HAP-1 (cell line): ENCODE results near the gene KRTAP10-2.

Source experiments
- DNase-seq, 2 experiments: peaks; one replicate each; pipeline ENCODE4 v3.0.0-alpha.2; 2016 to 2020; ENCODE audit warnings: low spot score in 2 of 2
- H3K27me3 ChIP-seq: fragments of 250-450 bp; sonication (Bioruptor Pico); 2 replicates; pipeline ENCODE4 v1.5.1; 2020; ENCODE audit warnings: low read depth, mild to moderate bottlenecking, moderate library complexity
- H3K36me3 ChIP-seq: fragments of 250-450 bp; sonication (Bioruptor Pico); replicated peaks from 2 replicates; pipeline ENCODE4 v1.5.1; 2020; ENCODE audit warnings: mild to moderate bottlenecking
- H3K4me1 ChIP-seq: fragments of 250-450 bp; sonication (Bioruptor Pico); 2 replicates; pipeline ENCODE4 v1.5.1; 2020; ENCODE audit warnings: mild to moderate bottlenecking
- H3K4me3 ChIP-seq: fragments of 250-450 bp; sonication (Bioruptor Pico); 2 replicates; pipeline ENCODE4 v1.5.1; 2020; ENCODE audit warnings: mild to moderate bottlenecking, moderate library complexity
- H3K9me3 ChIP-seq: fragments of 250-450 bp; sonication (Bioruptor Pico); 2 replicates; pipeline ENCODE4 v1.5.1; 2020; ENCODE audit warnings: mild to moderate bottlenecking, moderate library complexity
- in situ Hi-C: fragments of 300-500 bp; cut with MboI; formaldehyde crosslinking; loops from 3 replicates; pipeline ENCODE4 v1.14.3; 2020; ENCODE audit warnings: low sequenced_read_pairs, inconsistent platforms, mixed read lengths

KRTAP10-2 gene

DNA sequence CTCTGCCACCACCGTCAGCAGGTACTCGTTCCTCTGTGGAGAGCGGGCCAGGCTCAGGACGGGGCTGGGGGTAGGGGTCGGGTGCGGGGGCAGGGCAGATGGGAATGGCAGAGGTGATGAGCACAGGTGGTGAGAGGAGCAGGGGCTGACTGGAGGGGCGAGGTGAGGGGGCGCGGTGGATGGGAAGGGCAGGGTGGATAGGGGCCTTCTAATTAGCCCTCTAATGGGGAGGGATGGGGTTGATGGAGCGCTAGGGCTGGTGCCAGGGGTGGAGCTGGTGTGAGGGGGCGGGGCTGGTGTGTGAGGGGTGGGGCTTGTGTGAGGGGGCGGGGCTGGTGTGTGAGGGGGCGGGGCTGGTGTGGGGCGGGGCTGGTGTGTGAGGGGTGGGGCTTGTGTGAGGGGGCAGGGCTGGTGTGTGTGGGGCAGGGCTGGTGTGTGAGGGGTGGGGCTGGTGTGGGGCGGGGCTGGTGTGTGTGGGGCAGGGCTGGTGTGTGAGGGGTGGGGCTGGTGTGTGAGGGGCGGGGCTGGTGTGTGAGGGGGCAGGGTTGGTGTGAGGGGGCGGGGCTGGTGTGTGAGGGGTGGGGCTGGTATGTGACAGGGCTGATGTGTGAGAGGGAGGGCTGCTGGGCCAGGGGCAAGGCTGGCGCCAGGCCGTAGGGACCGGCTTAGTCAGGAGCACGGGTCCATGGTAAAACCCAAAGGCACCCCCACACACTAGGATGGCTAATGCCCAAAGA is 17.2 kb downstream of the KRTAP10-2 start:
- DNase-seq, result no peak
- Histone ChIP-seq H3K36me3 (no peaks in the 10 kb centered on the region), H3K27me3 (no peaks in the 10 kb centered on the region), H3K4me3 (no peak overlapping the region), H3K4me1 (no peaks in the 10 kb centered on the region), H3K9me3 (no peaks in the 10 kb centered on the region)
- in situ Hi-C loops, result no loop called here

DNA sequence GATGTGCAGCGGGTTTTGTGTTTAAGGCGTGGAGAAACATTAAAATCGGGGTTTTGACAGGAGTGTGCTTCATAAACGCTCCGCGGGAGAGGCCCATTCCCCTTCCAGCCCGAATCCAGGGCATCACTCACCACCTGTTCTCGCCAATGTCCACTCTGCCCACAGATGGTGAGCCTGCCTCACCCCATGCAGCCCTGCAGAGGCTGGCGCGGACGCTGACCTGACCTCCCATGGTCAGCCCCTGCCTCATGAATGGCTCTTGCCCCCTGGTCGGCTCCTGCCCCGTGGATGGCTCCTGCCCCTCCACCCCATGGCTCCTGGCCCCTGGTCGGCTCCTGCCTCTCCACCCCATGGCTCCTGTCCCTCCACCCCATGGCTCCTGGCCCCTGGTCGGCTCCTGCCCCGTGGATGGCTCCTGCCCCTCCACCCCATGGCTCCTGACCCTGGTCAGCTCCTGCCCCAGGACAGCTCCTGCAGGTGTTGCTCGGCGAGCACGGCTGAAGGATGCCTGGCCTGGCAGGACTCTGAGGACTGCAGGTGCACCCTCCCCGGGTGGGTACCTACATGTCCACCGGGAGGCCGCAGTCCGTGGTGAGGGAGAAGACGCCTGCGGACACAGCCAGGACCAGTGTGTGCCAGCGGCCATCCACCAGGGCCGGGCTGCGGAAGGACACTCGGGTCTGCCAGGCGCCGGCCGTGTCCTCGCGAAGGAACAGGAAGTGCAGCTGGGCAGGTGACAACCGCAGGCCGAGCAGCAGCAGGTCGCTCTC is 18.0 kb downstream of the KRTAP10-2 start:
- Histone ChIP-seq H3K36me3 (no peaks in the 10 kb centered on the region), H3K27me3 (no peaks in the 10 kb centered on the region), H3K9me3 (no peaks in the 10 kb centered on the region), H3K4me3 (no peak overlapping the region), H3K4me1 (no peaks in the 10 kb centered on the region)
- in situ Hi-C loops, result no loop called here
- no peak for DNase-seq

DNA sequence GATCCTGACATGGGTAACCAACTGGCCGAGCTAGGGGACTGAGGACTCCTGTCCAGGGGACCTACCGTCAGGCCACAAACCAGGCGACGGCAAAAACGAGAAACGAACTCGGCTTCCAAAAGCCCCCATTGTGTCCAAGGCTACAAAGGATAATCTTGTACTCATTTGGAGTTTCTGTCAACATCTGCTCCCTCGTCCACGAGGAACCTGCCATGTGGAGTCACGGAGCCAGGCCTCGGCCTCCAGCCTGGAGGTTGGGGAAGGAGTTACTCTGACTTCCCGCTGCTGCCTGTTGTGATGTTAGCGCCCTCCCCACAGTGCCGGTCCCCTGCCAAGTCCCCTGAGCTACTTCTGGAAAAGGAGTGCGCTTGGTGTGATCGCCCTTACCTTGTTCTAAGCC is 18.6 kb downstream of the KRTAP10-2 start:
- Histone ChIP-seq H3K4me1 (no peaks in the 10 kb centered on the region), H3K36me3 (no peaks in the 10 kb centered on the region), H3K27me3 (no peaks in the 10 kb centered on the region), H3K9me3 (no peaks in the 10 kb centered on the region), H3K4me3 (no peak overlapping the region)
- in situ Hi-C loops, result no loop called here
- no peak for DNase-seq

DNA sequence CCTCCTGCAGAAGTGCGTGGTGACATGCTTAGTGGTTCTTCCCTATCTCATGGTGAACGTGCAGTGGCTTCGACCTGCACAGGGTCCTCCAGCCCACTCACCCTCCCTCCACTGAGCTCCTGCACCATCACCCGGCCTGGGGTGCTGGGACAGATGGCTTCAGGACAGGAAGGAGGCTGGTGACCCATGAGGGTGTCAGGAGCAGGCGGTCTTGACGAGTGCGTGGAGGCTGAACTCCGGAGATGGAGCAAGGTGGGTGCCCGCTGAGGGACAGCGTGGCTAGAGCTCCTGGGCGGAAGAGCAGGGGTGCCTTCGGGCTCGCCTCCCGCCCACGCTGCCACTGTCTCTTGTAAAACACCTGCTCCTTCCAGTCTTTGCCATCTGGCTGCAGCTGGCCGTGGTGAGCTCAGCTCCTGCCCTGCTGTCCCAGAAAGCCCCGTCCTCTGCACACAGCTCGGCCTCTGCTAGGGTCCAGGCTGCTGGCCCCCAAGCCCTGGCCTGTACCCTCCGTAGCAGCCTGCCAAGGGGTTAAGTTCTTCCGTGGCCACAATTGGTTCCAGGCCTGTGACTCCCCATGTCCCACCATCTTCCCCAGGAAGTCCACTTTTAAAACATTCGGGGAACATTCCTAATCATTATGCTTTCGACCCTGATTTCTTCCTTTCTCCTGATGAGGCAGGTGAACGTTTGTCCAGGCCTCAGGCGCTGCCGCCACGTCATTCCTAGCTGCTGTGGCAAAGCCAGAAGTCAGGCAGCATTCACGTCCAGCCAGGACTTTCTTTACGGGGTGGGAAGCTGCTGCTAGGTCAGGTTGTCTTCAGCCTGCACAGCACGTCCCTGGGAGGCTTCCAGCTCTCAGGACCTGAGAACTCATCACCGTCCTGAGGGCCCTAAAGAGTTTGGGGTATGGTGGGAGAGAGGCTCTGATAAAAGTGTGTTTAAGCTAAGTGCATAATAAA is 19.4 kb downstream of the KRTAP10-2 start:
- Histone ChIP-seq H3K4me3 (no peak overlapping the region), H3K27me3 (no peaks in the 10 kb centered on the region), H3K4me1 (no peaks in the 10 kb centered on the region), H3K9me3 (no peaks in the 10 kb centered on the region), H3K36me3 (no peaks in the 10 kb centered on the region)
- in situ Hi-C loops, result no loop called here
- no peak for DNase-seq

DNA sequence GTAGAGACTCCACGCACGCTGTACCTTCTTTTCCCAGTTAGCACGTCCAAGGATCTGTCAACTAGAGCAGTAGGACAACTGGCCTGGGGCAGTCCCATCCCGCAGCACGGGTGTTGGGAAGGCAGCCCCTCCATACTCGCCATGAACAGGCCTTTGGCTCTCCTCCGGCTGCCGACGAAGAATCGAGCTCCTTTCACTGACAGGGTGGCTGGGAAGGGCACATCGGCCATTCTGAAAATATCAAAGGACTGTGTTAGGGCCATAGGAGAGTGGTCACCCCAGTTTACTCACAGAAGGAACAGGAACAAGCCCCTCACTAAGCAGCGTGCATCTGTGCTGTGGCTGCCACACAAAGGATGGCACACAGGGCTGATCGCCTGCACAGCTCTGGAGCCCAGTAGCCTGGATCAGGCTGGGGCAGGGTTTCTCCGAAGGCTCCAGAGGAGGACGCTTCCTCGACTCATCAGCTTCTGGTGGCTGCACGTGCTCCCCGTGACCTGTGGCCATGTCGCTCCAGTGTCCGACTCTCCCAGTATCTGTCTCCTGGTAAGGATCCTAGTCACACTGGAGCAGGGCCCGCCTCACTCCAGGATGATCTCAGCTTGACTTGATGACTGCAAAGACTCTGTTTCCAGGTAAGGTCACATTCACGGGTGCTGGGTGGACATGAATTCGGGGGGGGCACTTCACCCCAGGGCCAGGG is 20.3 kb downstream of the KRTAP10-2 start:
- in situ Hi-C loops, result no loop called here
- Histone ChIP-seq H3K4me3 (no peak overlapping the region), H3K9me3 (no peaks in the 10 kb centered on the region), H3K36me3 (no peaks in the 10 kb centered on the region), H3K27me3 (no peaks in the 10 kb centered on the region), H3K4me1 (no peaks in the 10 kb centered on the region)
- DNase-seq, result no peak

DNA sequence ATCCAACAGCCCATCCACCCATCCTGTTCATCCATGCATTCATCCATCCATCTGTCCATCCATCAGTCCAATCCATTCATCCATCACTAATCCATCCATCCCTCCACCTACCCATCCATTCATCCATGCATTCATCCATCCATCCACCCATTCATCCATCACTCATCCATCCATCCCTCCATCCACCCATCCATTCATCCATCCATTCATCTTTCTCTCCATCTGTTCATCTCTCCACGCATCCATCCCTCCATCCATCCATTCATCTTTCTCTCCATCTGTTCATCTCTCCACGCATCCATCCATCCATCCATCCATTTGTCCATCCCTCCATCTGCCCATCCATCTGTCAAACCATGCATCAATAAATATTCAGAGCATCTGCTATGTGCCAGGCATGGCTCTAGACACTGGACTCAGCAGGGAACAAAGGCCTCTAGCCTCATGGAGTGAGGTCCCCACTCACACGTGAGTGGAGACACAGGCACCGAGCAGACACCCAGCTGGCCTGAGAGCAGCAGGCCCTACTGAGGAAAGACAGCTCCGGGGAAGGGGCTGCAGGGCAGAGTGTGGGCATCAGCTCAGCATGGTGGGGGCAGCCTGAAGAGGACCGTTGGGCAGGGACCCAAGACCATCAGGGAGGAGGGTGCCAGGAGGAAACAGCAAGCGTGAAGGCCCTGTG is 20.9 kb downstream of the KRTAP10-2 start:
- no peaks in the 10 kb centered on the region for H3K27me3 ChIP-seq
- H3K4me1 ChIP-seq, result no peaks in the 10 kb centered on the region
- no peaks in the 10 kb centered on the region for H3K36me3 ChIP-seq
- in situ Hi-C loops, result no loop called here
- H3K4me3 ChIP-seq, result no peak overlapping the region
- DNase-seq, result no peak
- H3K9me3 ChIP-seq, result no peaks in the 10 kb centered on the region

DNA sequence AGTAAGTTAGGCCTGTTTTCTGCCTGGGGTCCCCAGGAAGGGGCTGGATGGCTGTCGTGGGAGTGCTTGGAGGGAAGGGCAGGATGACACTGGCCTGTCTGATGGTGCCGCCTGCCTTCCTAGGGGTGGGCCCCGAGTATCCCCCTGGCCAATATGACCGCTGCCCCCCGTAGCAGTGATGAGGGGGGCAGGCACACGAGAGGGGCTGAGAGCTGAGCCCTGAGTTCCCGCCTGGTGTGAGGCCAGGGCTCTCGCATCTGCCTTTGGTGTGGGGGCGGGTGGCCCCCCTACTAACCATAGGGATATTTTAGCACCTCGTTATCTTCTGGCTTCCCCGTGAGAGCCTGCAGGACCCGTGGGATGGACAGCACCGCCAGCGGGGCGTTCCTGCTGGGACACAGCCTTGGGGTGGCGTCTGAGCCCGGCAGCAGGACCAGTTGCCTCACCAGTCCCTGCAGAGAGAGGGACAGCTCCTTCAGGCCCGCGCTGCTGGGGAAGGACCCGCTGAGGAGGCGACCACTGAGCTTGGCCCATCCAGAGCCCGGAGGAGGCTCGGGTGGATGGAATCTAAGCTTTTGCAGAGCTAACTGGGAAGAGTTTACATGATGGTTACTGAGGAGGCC is 21.7 kb downstream of the KRTAP10-2 start:
- Histone ChIP-seq H3K36me3 (no peaks in the 10 kb centered on the region), H3K27me3 (no peaks in the 10 kb centered on the region), H3K4me1 (no peaks in the 10 kb centered on the region), H3K4me3 (no peak overlapping the region), H3K9me3 (no peaks in the 10 kb centered on the region)
- no peak for DNase-seq
- in situ Hi-C loops, result no loop called here

DNA sequence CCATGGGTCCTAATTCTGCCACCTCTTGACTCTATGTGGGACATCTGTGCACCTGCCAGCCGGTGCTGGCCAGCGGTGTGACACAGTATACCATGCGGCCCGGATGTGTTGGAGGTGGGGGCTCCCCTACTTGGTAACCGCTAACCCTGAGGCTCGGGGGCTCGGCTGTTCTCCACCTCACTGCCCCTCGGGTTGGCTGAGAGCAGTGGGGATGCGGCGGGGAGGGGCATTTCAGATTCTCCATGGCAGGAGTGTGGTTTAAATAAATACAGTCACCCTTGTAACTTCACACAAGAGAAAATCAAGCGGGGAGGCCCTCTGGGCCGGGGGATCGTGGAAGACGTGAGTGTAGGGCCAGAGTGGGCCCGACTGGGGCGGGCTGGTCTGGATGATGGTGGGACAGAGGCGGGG is 22.3 kb downstream of the KRTAP10-2 start:
- no peak for DNase-seq
- H3K36me3 ChIP-seq, result no peaks in the 10 kb centered on the region
- H3K4me1 ChIP-seq, result no peaks in the 10 kb centered on the region
- H3K27me3 ChIP-seq, result no peaks in the 10 kb centered on the region
- no peak overlapping the region for H3K4me3 ChIP-seq
- in situ Hi-C loops, result no loop called here
- H3K9me3 ChIP-seq, result no peaks in the 10 kb centered on the region

DNA sequence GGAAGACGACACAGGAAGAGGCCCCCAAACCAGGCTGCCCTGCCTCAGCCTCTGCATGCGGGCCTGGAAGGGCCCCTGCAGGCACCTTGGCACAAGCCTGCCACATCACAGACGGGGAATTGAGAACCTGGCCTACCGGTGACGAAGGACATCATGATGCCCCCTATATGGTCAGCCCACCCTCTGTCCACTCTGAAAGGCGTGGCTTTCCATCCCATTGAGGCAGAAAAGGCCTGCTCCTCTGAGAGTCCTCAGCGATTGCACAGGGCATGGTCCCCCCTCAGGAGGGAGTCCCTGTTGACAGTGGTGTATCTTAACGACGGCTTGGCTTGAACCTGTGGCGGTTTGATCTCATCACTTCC is 22.7 kb downstream of the KRTAP10-2 start:
- H3K9me3 ChIP-seq, result no peaks in the 10 kb centered on the region

DNA sequence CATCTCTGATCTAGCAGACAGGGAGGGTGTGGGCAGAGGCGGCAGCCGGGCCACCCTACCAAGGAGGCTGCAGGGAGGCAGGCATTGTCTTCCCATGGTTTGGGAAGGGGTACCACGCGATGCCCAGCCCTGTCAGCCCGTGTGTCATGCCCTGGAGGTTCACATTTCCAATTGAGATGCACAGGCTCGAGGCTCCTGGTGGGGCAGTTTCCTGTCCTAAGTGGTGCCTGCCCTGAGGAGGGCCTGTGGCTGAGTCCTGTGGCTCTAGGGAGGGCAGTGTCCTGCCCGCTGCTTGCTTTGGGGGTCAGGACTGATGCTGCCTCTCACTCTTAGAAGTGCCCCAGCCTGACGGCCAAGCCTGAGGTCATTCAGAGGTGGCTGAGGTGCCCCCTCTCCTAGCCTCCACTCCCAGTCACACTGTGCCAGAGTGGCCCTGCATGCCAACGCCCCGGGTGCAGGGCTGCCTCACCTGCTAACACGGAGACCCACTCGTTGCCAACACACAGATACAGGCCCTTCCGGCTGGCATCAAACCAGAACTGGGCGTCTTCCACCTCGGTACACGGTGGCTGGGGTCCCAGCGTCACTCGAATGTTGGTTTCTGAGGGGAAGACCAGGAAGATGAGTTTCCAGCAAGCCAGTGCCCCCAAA is 23.2 kb downstream of the KRTAP10-2 start:
- DNase-seq, result no peak
- H3K4me3 ChIP-seq, result no peak overlapping the region
- no peaks in the 10 kb centered on the region for H3K27me3 ChIP-seq
- H3K4me1 ChIP-seq, result no peaks in the 10 kb centered on the region
- H3K9me3 ChIP-seq, result no peaks in the 10 kb centered on the region
- in situ Hi-C loops, result no loop called here
- no peaks in the 10 kb centered on the region for H3K36me3 ChIP-seq

More for the DNA sequence above, 22.7 kb downstream of the KRTAP10-2 start:
- Histone ChIP-seq H3K36me3 (no peaks in the 10 kb centered on the region), H3K4me1 (no peaks in the 10 kb centered on the region), H3K4me3 (no peak overlapping the region), H3K27me3 (no peaks in the 10 kb centered on the region)
- in situ Hi-C loops, result no loop called here
- DNase-seq, result no peak

DNA sequence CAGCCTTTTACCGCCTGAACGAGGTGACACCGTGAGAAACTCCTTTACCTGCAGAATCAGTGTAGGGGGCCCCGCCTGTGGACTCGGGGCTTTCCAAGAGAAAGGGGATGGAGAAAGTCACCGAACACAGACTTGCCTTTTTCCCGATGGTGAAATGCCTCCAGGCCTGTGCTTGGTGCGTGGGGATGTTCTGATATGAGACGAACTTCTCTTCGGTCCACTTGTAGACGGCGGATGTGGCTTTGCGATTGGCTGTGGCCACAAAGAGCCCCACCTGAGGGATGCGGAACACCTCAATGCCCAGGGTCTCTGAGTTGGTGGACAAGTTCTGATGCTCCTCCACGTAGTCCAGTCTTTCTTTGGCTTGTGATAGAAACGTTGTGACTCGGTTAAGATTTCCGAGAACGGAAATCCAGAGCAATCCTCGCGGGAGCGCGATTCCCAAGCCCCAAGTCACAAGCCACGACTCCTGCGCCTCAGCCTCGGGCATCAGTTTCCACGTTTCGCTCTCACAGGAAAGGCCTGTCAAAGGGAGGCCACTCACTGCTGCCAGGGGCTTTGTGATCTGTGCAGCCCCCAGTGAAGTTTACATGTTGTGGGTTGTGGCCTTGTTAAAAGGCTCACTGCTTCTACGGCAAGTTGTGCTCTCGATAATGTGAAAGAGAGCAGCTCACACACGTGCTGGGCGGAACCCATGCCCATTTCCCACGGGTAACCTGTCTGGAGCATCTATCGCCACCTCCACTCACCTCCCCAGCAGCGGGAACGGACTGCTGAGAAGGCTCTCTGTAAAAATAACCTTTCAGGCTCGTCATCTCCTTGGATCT is 23.9 kb downstream of the KRTAP10-2 start:
- Histone ChIP-seq H3K36me3 (no peaks in the 10 kb centered on the region), H3K27me3 (no peaks in the 10 kb centered on the region), H3K9me3 (no peaks in the 10 kb centered on the region), H3K4me1 (no peaks in the 10 kb centered on the region), H3K4me3 (no peak overlapping the region)
- DNase-seq, result no peak
- in situ Hi-C loops, result no loop called here
